ENCODE data around the gene LCLAT1.

DNA sequence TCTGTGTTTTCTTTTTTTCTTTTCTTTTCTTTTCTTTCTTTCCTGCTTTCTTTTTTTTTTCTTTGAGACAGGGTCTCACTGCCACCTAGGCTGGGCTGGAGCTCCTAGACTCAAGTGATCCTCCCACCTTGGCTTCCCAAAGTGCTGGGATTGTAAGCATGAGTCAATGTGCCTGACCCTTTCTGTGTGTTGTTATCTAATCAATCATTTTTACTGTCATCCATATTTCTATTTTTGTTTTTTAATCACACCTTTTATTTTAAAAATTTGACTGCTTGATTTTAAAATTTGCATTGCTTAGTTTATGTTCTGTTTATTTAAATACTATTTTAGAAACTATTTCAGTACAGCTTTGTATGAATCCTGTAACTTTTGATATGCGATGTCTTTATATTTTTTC is 19.2 kb downstream of the LCLAT1 start:
- TF ChIP-seq CTCF (IDR thresholded peaks at IDR 0.05; ENCODE audit: low read depth, low read length, poor library complexity, severe bottlenecking), result no peak
- TF ChIP-seq EZH2phosphoT487 (IDR thresholded peaks at IDR 0.05; ENCODE audit: borderline replicate concordance, low read length), result no peak

All from DOHH2 (cell line).